Nephron (organoid): ENCODE results near the gene SRD5A1.

Source experiments
- H3K27ac Mint-ChIP-seq, 3 experiments: 2 replicates each; pipeline ENCODE4 v1.8.0; 2020; ENCODE audit warnings: mixed read lengths in 3 of 3, mild to moderate bottlenecking in 2 of 3, moderate library complexity in 1 of 3
- H3K27me3 Mint-ChIP-seq: 2 replicates; pipeline ENCODE4 v1.8.0; 2021; ENCODE audit warnings: low read depth, mild to moderate bottlenecking, moderate library complexity, mixed read lengths
- H3K36me3 Mint-ChIP-seq: 2 replicates; pipeline ENCODE4 v1.8.0; 2020; ENCODE audit warnings: low read depth, mixed read lengths
- H3K4me1 Mint-ChIP-seq: 2 replicates; pipeline ENCODE4 v1.8.0; 2020; ENCODE audit warnings: mixed read lengths
- H3K4me3 Mint-ChIP-seq, 3 experiments: 2 replicates each; pipeline ENCODE4 v1.8.0; 2020; ENCODE audit warnings: mild to moderate bottlenecking in 3 of 3, mixed read lengths in 3 of 3, moderate library complexity in 2 of 3
- H3K9me3 Mint-ChIP-seq: 2 replicates; pipeline ENCODE4 v1.8.0; 2020; ENCODE audit warnings: mixed read lengths
- CTCF ChIP-seq, 3 experiments: fragments of 200-600 bp; sonication (generic); IDR thresholded peaks; one replicate each; pipeline ENCODE4 v1.5.0; 2021; ENCODE audit warnings: antibody characterized with exemption in 3 of 3; ENCODE audit not compliant: unreplicated experiment in 3 of 3

SRD5A1 gene

DNA sequence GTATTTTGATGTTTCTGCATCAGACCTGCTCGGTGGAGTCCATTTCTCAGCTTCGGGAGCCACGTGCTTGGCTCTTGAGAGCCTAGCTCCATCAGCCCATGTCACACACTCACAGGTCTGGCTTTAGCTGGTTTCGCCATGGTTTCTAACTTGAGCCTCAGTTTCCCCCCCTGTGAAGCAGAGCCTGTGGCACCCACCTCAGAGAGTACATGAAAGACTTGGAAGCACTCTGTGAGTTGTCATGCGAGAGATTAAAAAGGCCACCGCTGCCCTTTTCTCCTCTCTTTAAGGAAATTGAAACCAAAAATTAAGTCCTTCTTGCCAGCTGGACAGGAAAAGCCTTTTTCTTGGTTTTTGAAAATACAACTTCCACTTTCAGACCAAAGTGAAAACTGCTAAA lies 88.8 kb downstream of the SRD5A1 start:
- Mint-ChIP-seq H3K9me3 (no peaks in the 10 kb centered on the region), H3K27ac (peak overlapping the region in 2 of 3 experiments; percentile 59 to 68), H3K27me3 (no peaks in the 10 kb centered on the region)

DNA sequence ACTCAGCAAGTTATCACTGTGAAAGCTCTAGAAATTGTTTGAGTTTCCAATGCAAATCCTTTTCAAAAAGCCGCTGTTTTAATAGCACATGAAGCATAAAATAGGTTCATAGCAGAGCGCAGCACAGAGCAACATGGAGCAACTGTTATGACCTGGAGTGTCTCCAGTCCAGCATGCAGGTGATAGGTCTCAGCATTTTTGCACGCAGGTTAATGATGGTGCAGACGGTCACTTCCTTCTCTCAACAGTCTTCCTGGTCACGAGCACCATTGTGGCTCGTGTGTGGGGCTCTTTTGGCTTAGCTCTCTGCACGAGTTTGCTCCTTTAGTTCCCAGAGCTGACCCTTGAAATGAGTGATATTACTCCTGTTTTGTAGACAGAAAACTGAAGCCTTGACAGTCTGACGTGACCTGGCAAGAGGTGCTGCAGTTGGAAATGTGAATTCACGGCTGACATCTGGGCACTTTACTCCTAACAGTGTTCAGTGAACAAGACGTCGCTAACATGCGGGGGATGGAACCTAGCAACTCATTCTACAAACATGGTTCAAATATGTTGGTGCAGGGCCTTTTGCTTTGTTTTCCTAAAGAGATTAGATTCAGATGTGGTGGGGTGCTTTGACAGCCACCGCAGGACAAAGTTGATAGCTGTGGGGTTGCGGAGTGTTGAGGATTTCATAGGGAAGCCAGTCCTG lies 90.0 kb downstream of the SRD5A1 start:
- H3K4me1 Mint-ChIP-seq, result peaks cover 87% of the 10 kb centered on the region
- TF ChIP-seq CTCF (IDR thresholded peaks at IDR 0.05; ENCODE audit: unreplicated experiment in 3 of 3), result no peak
- H3K27ac Mint-ChIP-seq, result peak overlapping the region; percentile 15 to 85 (median 42)
- no peaks in the 10 kb centered on the region for H3K27me3 Mint-ChIP-seq
- H3K9me3 Mint-ChIP-seq, result no peaks in the 10 kb centered on the region
- peaks cover 25% of the 10 kb centered on the region for H3K36me3 Mint-ChIP-seq
- H3K4me3 Mint-ChIP-seq, result peak overlapping the region in 1 of 3 experiments; percentile 26

More for the DNA sequence above, 88.8 kb downstream of the SRD5A1 start:
- TF ChIP-seq CTCF (IDR thresholded peaks at IDR 0.05; ENCODE audit: unreplicated experiment in 3 of 3), result no peak
- Mint-ChIP-seq H3K36me3 (peaks cover 23% of the 10 kb centered on the region), H3K4me1 (peaks cover 87% of the 10 kb centered on the region), H3K4me3 (peak overlapping the region in 1 of 3 experiments; percentile 3)

DNA sequence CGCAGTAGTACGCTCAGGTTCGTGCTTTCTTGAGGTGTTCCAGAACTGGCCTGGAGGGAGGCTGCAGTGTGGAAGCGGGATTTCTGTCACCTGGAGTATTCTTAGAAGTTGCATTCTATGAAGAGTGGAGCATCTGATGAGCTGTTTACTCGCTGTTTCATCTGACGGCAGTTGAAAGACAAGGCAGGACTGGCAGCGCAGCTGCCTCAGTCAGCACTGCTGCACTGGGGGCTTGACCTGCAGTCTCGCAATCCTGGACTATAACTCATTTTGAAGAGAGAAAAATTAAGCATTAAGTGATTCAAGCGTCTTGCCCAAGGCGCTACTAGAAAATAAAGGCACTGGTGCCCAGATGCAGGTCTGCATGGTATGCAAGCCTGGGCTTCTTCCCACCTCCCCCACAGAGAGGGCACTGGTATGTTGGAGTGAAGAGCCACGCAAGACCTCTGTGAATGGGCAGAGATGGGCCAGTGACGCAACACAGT lies 90.6 kb downstream of the SRD5A1 start:
- H3K36me3 Mint-ChIP-seq, result peaks cover 21% of the 10 kb centered on the region
- no peak for TF ChIP-seq CTCF (IDR thresholded peaks at IDR 0.05; ENCODE audit: unreplicated experiment in 3 of 3)
- H3K4me3 Mint-ChIP-seq, result peak overlapping the region in 1 of 3 experiments; percentile 26
- H3K27ac Mint-ChIP-seq, result peak overlapping the region; percentile 15 to 85 (median 42)
- H3K4me1 Mint-ChIP-seq, result peaks cover 83% of the 10 kb centered on the region
- H3K27me3 Mint-ChIP-seq, result no peaks in the 10 kb centered on the region
- no peaks in the 10 kb centered on the region for H3K9me3 Mint-ChIP-seq
